Natural killer cell treated with Interleukin-12 subunit alpha and Interleukin-12 subunit beta and Interleukin-15 and Interleukin-18, amount 100 ng/mL, for 72 hours (primary cell): ENCODE measurements around the gene CCDC70. TPM values are rescaled to one million over a fixed set of nuclear protein-coding genes. Genes with fewer than 3 reads are reported as not detected.

Source experiments
- ATAC-seq, 2 donors: fragments of 150-1000 bp; cut with Tn5 transposase in 1 of 2; sonication (Bioruptor Pico), chemical (Tn5 transposase) in 1 of 2; 2 replicates each; pipeline ENCODE4 v1.10.0; 2021
- DNase-seq: peaks from one replicate; pipeline ENCODE4 v3.0.0; 2022; ENCODE audit warnings: low spot score
- H3K27ac Mint-ChIP-seq, 2 donors: 1 replicate in 1 of 2; 2 replicates in 1 of 2; pipeline ENCODE4 v1.8.0; 2022; ENCODE audit warnings: mixed read lengths in 2 of 2, mild to moderate bottlenecking in 1 of 2, moderate library complexity in 1 of 2
- H3K27me3 Mint-ChIP-seq, 2 donors: 1 replicate in 1 of 2; 2 replicates in 1 of 2; pipeline ENCODE4 v1.8.0; 2022; ENCODE audit warnings: mixed read lengths in 2 of 2
- H3K36me3 Mint-ChIP-seq: one replicate; pipeline ENCODE4 v1.8.0; 2022; ENCODE audit warnings: mixed read lengths
- H3K4me1 Mint-ChIP-seq, 2 donors: 1 replicate in 1 of 2; 2 replicates in 1 of 2; pipeline ENCODE4 v1.8.0; 2022; ENCODE audit warnings: low read depth in 2 of 2, mixed read lengths in 2 of 2, mild to moderate bottlenecking in 1 of 2
- H3K4me3 Mint-ChIP-seq: one replicate; pipeline ENCODE4 v1.8.0; 2022; ENCODE audit warnings: mixed read lengths
- H3K9me3 Mint-ChIP-seq: 2 replicates; pipeline ENCODE4 v1.8.0; 2022; ENCODE audit warnings: mixed read lengths
- total RNA-seq, 2 donors: library from RNA; stranded (reverse); gene quantifications; one replicate each; pipeline ENCODE4 v1.2.3, GENCODE V29; 2022

CCDC70 gene
- total RNA-seq, 2 donors from 2014 or later, result not detected

- Mint-ChIP-seq H3K27ac (no peak overlapping the region), H3K36me3 (no peaks in the 10 kb centered on the region), H3K4me1 (peaks cover 4 to 17% of the 10 kb centered on the region in 2 donors), H3K27me3 (peaks cover 4 to 7% of the 10 kb centered on the region in 2 donors), H3K4me3 (no peak overlapping the region), H3K9me3 (no peaks in the 10 kb centered on the region)
- ATAC-seq, result no peak
- no peak for DNase-seq
Observed at GRCh38 chr13:51912511-51913225, 50.9 kb downstream of the CCDC70 start.

- peaks cover 4 to 7% of the 10 kb centered on the region in 2 donors for H3K27me3 Mint-ChIP-seq
- DNase-seq (no peak), ATAC-seq (no peak)
- no peak overlapping the region for H3K27ac Mint-ChIP-seq
- no peaks in the 10 kb centered on the region for H3K36me3 Mint-ChIP-seq
- no peaks in the 10 kb centered on the region for H3K9me3 Mint-ChIP-seq
- peaks cover 4 to 16% of the 10 kb centered on the region in 2 donors for H3K4me1 Mint-ChIP-seq
- no peak overlapping the region for H3K4me3 Mint-ChIP-seq
Observed at GRCh38 chr13:51913421-51914136, 51.8 kb downstream of the CCDC70 start.

GRCh38 chr13:51914137-51914493 lies 52.3 kb downstream of the CCDC70 start:
- Mint-ChIP-seq H3K36me3 (no peaks in the 10 kb centered on the region), H3K4me3 (no peak overlapping the region), H3K27me3 (peaks cover 4 to 7% of the 10 kb centered on the region in 2 donors), H3K27ac (no peak overlapping the region), H3K4me1 (peaks cover 4 to 14% of the 10 kb centered on the region in 2 donors), H3K9me3 (no peaks in the 10 kb centered on the region)
- ATAC-seq, result no peak
- no peak for DNase-seq

Other genes with a start within 250 kb of the CCDC70 start
- gene DHRS12, start 57.8 kb upstream of the CCDC70 start, total RNA-seq, result 1 to 10 TPM; 2.2 to 3.5 TPM
- gene TMEM272, start 16.8 kb upstream of the CCDC70 start, total RNA-seq, result not detected
- gene ATP7B, start 149.5 kb downstream of the CCDC70 start, total RNA-seq, result under 1 TPM; 0.45 to 0.53 TPM
- gene ALG11, start 150.4 kb downstream of the CCDC70 start, total RNA-seq, result 10 to 100 TPM; 31.8 to 39.8 TPM
- 10 to 100 TPM; 11.1 to 11.6 TPM for gene UTP14C, start 162.7 kb downstream of the CCDC70 start, total RNA-seq